ENCODE data around the gene TAS2R46. TPM values are rescaled to one million over a fixed set of nuclear protein-coding genes. Genes with fewer than 3 reads are reported as not detected.
"Not testable (repeated sequence)": the region's sequence is repeated elsewhere in the genome, so short reads cannot be mapped to it uniquely, and the experiment has no call there.

The TAS2R46 gene
- polyA plus RNA-seq (ENCODE audit: insufficient read length), result not detected
- long read RNA-seq, donor 1, result 0 reads
- long read RNA-seq, donor 2, result 0 reads
- long read RNA-seq, donor 3, result 0 reads
- long read RNA-seq, donor 4, result 0 reads
- long read RNA-seq, donor 5, result 0 reads
- long read RNA-seq, donor 6, result 0 reads
- long read RNA-seq, donor 7, result 0 reads
- long read RNA-seq, donor 8, result 0 reads

GRCh38 chr12:11062194-11062593, at the start of gene TAS2R46:
TSS of gene TAS2R46 (minus strand) at chr12:11062294. CDS start at chr12:11062294, 0 bp downstream.
- DNase-seq, result not testable (repeated sequence)

DNA sequence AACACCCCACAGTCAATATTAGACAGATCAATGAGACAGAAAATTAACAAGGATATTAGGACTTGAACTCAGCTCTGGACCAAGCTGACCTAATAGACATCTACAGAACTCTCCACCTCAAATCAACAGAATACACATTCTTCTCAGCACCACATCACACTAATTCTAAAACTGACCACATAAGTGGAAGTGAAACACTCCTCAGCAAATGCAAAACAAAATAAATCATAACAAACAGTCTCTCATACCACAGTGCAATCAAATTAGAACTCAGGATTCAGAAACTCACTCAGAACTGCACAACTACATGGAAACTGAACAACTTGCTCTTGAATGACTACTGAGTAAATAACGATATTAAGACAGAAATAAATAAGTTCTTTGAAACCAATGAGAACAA, 49.1 kb upstream of the TAS2R46 start:
- not testable (repeated sequence) for DNase-seq

DNA sequence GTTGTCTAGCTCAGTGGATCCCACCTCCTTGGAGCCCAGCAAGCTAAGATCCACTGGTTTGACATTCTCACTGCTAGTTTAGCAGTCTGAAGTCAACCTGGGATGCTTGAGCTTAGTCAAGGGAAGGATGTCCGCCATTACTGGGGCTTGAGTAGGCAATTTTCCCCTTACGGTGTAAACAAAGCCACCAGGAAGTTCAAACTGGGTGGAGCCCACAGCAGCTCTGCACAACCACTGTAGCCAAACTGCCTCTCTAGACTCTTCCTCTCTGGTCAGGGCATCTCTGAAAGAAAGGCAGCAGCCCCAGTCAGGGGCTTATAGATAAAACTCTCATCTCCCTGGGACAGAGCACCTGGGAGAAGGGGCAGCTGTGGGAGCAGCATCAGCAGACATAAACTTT, 46.8 kb upstream of the TAS2R46 start:
- no peak for DNase-seq

DNA sequence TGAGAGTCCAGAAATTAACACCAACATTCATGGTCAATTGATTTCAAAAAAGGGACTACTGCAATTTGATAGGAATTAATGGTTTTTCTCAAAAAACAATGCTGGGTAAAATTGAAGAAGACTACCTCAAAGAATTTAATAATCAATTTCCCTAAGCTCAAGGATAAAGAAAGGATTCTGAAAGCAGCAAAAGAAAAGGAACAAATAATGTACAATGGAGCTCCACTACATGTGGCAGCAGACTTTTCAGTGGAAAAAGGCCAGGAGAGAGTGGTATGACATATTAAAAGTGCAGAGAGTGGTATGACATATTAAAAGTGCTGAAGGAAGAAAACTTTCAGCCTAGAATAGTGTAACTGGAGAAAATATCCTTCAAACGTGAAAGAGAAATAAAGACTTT, 45.6 kb upstream of the TAS2R46 start:
- no peak for DNase-seq

DNA sequence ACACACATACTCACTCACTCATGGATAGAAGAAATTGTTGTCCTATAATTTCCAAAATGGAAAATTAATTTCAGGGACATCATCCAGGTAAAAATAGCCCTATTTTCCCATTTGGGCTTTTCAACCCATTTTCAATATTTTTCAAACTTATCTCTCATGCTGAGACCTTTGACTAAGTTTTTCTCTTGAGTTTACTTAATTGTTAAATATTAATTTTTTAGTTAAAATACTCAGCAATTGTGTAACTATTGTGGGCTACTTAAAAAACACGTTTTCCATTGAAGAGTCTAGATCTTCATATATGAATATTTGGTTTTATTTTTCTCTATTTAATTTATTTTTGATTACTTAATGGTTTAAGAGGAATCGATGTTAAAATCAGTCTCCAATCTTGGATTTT, 44.2 kb upstream of the TAS2R46 start:
- DNase-seq, result no peak

DNA sequence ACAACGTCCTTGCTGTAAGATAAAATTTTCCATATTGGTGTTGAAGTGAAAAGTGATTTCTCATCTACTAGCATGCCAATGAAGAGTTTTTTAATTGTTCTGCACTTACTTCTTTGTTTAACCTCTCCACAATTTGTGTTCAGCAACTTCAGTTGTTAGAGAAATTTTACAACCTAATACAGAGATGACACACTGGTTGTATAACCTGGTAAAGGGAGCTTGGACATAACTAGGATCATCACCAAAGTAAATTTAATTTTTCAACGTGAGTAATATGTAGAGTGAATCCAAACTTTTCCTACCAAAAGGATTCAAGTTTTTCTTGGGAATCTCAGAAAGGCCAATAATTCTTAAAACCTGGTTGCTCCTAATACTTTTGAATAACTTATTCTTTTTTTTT, 43.5 kb upstream of the TAS2R46 start:
- no peak for DNase-seq

DNA sequence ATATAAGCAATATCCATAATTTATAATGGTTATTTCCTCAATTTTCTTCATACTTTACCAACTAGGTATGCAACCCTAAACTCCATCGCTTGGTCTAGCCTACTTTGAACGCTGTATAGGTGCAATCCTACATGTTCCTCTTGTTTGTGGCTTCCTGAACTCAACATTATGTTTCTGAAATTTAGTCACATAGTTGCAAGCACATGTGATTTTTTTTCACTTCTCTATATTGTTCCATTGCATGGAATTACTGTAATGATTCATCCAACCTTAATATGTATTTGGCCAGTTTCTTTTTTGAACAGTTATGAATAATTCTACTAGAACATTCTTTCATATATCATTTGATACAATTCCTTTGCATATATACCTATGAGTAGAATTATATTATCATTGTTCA, 32.8 kb upstream of the TAS2R46 start:
- DNase-seq, result not testable (repeated sequence)

DNA sequence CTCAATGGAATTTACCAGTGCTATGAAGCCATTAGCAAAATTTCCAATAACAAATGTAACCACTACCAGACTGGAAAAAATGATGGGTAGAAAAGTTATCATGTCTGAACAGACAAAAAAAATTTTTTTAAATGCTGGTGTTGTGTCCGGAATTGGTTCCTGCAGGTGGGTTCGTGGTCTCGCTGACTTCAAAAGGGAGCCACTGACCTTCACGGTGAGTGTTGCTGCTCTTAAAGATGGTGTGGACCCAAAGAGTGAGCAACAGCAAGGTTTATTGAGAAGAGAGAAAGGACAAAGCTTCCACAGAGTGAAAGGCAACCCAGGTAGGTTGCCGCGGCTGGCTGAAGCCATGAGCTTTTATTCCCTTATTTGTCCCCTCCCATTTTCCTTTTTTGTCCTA, 30.0 kb upstream of the TAS2R46 start, which contains the start of gene TAS2R43:
Gene TAS2R43 (minus strand): TSS at position 186 of the 400 bp plus-strand sequence. CDS start 84 bp downstream, at position 102.
- no peak for DNase-seq

DNA sequence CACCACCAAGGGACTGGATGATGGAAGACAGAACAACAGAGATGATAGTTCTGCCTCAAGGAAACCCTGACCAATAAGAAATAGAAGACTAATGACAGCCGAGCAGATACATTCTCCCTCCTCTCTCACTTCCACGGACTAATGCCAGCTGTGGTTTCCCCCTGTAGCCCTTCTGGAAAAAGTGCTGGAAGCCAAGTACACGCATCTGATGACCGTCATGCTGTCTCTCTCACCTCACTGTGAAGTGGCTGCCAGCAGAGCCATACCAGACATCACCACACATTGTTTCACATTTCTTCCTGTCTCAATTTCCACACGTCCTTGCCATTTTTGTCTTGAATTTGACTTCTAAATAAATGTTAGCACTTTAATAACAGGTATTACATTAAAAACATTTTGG, 27.2 kb upstream of the TAS2R46 start:
- DNase-seq, result no peak

GRCh38 chr12:11085419-11085818, 23.3 kb upstream of the TAS2R46 start:
- DNase-seq, result no peak

DNA sequence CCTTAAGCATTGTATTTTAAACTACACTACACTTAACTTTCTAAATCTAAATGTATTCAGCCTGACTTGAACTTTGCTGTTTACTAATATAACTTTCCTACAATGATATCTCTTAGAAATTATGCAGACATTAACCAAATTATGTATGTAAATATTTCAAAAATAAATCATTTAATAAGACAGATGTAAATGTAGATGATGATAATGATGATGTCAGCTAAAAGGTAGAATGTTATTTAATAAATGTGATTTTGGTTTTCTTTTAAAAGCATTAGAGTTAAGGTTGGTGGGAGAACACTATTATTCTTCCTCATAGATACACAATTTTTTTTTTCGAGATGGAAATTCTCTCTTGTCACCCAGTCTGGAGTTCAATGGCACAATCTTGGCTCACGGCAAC, 19.9 kb upstream of the TAS2R46 start:
- no peak for DNase-seq

GRCh38 chr12:11078246-11078645, 16.2 kb upstream of the TAS2R46 start:
- DNase-seq, result no peak

DNA sequence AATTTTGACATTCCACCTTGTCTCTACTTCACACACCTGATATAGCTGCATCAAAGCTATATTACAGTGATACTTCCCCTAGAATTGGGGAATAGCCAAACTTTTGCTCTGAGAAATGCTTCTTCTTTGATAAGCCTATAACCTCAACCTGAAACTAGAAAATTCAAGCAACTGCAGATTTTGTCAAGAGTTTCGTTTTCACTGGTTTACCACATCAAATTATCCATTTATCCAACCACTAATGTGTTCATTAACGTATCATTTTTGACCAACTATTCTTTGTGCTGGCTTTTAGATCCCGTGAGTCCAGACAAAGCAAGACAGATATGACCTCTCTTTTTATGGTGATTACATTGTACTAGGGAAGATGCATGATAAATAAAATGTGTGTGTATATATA, 13.5 kb upstream of the TAS2R46 start:
- DNase-seq, result no peak

GRCh38 chr12:11071414-11071813, 9.3 kb upstream of the TAS2R46 start:
- no peak for DNase-seq

DNA sequence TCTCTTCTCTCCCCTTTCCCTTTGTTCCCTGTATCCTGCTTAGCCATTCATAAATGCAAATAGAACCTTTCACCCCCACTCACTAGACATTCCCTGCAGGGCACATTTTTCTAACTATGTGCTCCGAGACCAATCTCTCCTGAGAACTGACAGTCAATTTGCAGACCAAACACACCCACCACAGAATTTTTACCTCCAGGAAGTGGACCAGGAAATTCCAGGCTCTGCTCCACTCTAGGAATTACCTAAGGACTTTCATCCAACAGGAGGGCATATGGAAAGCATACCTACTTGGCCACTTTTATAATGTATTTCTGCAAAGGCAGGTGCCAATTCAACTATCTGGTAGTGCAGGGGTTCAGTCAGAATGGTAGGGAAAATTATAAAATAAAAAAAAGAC, 8.9 kb upstream of the TAS2R46 start:
- no peak for DNase-seq

GRCh38 chr12:11069854-11070365, 7.8 kb upstream of the TAS2R46 start:
- no peak for DNase-seq

GRCh38 chr12:11067514-11067913, 5.4 kb upstream of the TAS2R46 start:
- DNase-seq, result no peak

GRCh38 chr12:11059784-11060183, 2.3 kb downstream of the TAS2R46 start:
- no peak for DNase-seq

- no peak for DNase-seq
These were observed 3.1 kb downstream of the TAS2R46 start for GRCh38 chr12:11059041-11059440.

- DNase-seq, result no peak
These were observed 6.8 kb downstream of the TAS2R46 start for GRCh38 chr12:11055306-11055705.

- not testable (repeated sequence) for DNase-seq
These were observed 12.1 kb downstream of the TAS2R46 start for GRCh38 chr12:11049806-11050531.

- not testable (repeated sequence) for DNase-seq
These were observed 20.7 kb downstream of the TAS2R46 start for GRCh38 chr12:11041366-11041765.

DNA sequence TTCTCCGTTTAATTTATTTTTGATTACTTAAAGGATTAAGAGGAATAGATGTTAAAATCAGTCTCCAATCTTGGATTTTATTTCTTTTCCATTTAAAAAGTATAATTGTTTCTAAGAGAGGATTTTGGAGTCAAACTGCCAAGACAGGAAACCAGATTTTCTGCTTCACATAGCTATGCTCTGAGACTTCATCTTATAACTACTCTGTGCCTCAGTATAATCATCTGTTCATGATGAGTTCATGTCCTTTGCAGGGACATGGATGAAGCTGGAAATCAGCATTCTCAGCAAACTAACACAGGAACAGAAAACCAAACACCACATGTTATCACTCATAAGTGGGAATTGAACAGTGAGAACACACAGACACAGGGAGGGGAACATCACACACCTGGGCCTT, 21.9 kb downstream of the TAS2R46 start:
- no peak for DNase-seq

- DNase-seq, result no peak
These were observed 22.9 kb downstream of the TAS2R46 start for GRCh38 chr12:11039171-11039570.

All from left kidney (tissue), 8 donors.